ENCODE data around the gene SRGAP2B. TPM values are rescaled to one million over a fixed set of nuclear protein-coding genes. Genes with fewer than 3 reads are reported as not detected.
"Not testable (repeated sequence)": the region's sequence is repeated elsewhere in the genome, so short reads cannot be mapped to it uniquely, and the experiment has no call there.

SRGAP2B gene
- polyA plus RNA-seq, 1 donor (not counting 4 experiments of a cell fraction or from before 2014, with no cell fraction given): 11.0 TPM

GRCh38 chr1:145122344-145123061, 27.4 kb upstream of the SRGAP2B start:
- dilution Hi-C loops (cut with MboI; ENCODE audit: extremely low pct_ligation_motif_present, low sequenced_read_pairs); DNase-seq (ENCODE audit: low read depth, low spot score): not testable (repeated sequence)

DNA sequence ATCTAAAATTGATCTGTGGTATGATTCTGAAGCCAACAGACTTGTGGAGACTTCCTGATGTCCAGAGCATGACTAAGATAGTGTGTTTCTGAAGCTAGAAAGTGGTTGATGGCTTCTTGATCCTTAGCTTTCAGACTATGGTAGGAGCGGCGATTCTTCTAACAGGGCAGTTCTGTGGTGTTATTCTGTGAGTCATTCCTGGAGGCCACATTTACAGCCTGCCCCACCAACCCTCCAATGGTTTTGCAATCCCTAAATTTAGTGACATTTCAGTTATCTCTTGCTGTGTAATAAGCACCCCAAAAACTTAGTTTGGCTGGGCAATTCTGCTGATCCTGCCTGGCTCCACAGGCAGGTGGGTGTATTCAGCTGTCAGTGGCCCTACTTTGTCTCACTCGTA, 24.7 kb upstream of the SRGAP2B start:
- H3K9me3 ChIP-seq (ENCODE audit: control insufficient read depth, low read depth, low read length); H4K20me1 ChIP-seq (ENCODE audit: control insufficient read depth, extremely low read depth, insufficient read depth, low read length); H3K4me3 ChIP-seq (ENCODE audit: control insufficient read depth in 2 of 3, extremely low read depth in 1 of 3, insufficient read depth in 2 of 3, low read depth in 1 of 3, low read length in 3 of 3); H3K4me2 ChIP-seq (ENCODE audit: control insufficient read depth, extremely low read depth, insufficient read depth, low read depth, low read length); DNase-seq (ENCODE audit: low read depth, low spot score); H3K79me2 ChIP-seq (ENCODE audit: control insufficient read depth, insufficient read depth, low read length); FAIRE-seq; H3K27ac ChIP-seq (ENCODE audit: control insufficient read depth, insufficient read depth, low read length); H3K27me3 ChIP-seq (ENCODE audit: control insufficient read depth, extremely low read depth, insufficient read depth, low read length); H2AFZ ChIP-seq (ENCODE audit: control insufficient read depth, low read length); H3K9ac ChIP-seq (ENCODE audit: control insufficient read depth, extremely low read depth, insufficient read depth, low read length); H3K9me1 ChIP-seq (ENCODE audit: control insufficient read depth, extremely low read depth, insufficient read depth, low read length); H3K4me1 ChIP-seq (ENCODE audit: control insufficient read depth, extremely low read depth, insufficient read depth, low read length); H3K36me3 ChIP-seq (ENCODE audit: control insufficient read depth in 2 of 2, extremely low read depth in 1 of 2, insufficient read depth in 2 of 2, low read length in 2 of 2); dilution Hi-C loops (cut with MboI; ENCODE audit: extremely low pct_ligation_motif_present, low sequenced_read_pairs): not testable (repeated sequence)

More at GRCh38 chr1:145122344-145123061, 27.4 kb upstream of the SRGAP2B start:
- not testable (repeated sequence) for H3K4me2 ChIP-seq (ENCODE audit: control insufficient read depth, extremely low read depth, insufficient read depth, low read depth, low read length); H3K27me3 ChIP-seq (ENCODE audit: control insufficient read depth, extremely low read depth, insufficient read depth, low read length); H2AFZ ChIP-seq (ENCODE audit: control insufficient read depth, low read length); H4K20me1 ChIP-seq (ENCODE audit: control insufficient read depth, extremely low read depth, insufficient read depth, low read length); H3K4me3 ChIP-seq (ENCODE audit: control insufficient read depth in 2 of 3, extremely low read depth in 1 of 3, insufficient read depth in 2 of 3, low read depth in 1 of 3, low read length in 3 of 3); H3K4me1 ChIP-seq (ENCODE audit: control insufficient read depth, extremely low read depth, insufficient read depth, low read length); H3K27ac ChIP-seq (ENCODE audit: control insufficient read depth, insufficient read depth, low read length); FAIRE-seq; H3K36me3 ChIP-seq (ENCODE audit: control insufficient read depth in 2 of 2, extremely low read depth in 1 of 2, insufficient read depth in 2 of 2, low read length in 2 of 2); H3K9me1 ChIP-seq (ENCODE audit: control insufficient read depth, extremely low read depth, insufficient read depth, low read length); H3K9ac ChIP-seq (ENCODE audit: control insufficient read depth, extremely low read depth, insufficient read depth, low read length); H3K79me2 ChIP-seq (ENCODE audit: control insufficient read depth, insufficient read depth, low read length); H3K9me3 ChIP-seq (ENCODE audit: control insufficient read depth, low read depth, low read length)

- FAIRE-seq; H3K4me3 ChIP-seq (ENCODE audit: control insufficient read depth in 2 of 3, extremely low read depth in 1 of 3, insufficient read depth in 2 of 3, low read depth in 1 of 3, low read length in 3 of 3); H4K20me1 ChIP-seq (ENCODE audit: control insufficient read depth, extremely low read depth, insufficient read depth, low read length); H3K4me1 ChIP-seq (ENCODE audit: control insufficient read depth, extremely low read depth, insufficient read depth, low read length); H3K9me1 ChIP-seq (ENCODE audit: control insufficient read depth, extremely low read depth, insufficient read depth, low read length); dilution Hi-C loops (cut with MboI; ENCODE audit: extremely low pct_ligation_motif_present, low sequenced_read_pairs); H3K36me3 ChIP-seq (ENCODE audit: control insufficient read depth in 2 of 2, extremely low read depth in 1 of 2, insufficient read depth in 2 of 2, low read length in 2 of 2); DNase-seq (ENCODE audit: low read depth, low spot score); H3K4me2 ChIP-seq (ENCODE audit: control insufficient read depth, extremely low read depth, insufficient read depth, low read depth, low read length); H3K79me2 ChIP-seq (ENCODE audit: control insufficient read depth, insufficient read depth, low read length); H2AFZ ChIP-seq (ENCODE audit: control insufficient read depth, low read length); H3K27ac ChIP-seq (ENCODE audit: control insufficient read depth, insufficient read depth, low read length); H3K27me3 ChIP-seq (ENCODE audit: control insufficient read depth, extremely low read depth, insufficient read depth, low read length); H3K9me3 ChIP-seq (ENCODE audit: control insufficient read depth, low read depth, low read length); H3K9ac ChIP-seq (ENCODE audit: control insufficient read depth, extremely low read depth, insufficient read depth, low read length): not testable (repeated sequence)
Measured at GRCh38 chr1:145115587-145116493, 20.7 kb upstream of the SRGAP2B start.

DNA sequence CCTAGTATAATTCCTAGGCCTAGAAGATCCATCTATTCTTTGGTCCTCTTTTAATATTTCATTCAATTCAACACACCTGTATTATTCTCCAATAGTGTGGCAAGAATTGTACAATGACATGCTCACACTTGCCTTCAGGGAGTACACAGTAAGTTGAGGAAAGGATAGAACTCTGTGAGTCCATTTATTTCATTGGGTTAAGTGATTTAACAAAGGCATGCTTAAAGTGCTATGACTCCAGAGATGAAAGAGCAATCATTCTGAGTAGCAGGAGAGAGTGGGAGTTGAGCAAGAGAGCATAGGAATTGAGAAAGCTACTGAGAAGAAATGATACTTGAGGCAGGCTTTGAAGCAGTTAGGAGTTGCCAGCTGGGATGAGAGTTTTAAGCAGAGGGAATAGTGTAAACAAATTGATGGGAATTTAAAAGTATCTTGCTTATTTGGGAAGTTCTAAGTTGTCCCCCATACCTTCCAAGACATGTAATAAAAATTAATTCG, 19.5 kb upstream of the SRGAP2B start:
- H3K9me3 ChIP-seq (ENCODE audit: control insufficient read depth, low read depth, low read length); DNase-seq (ENCODE audit: low read depth, low spot score); H3K36me3 ChIP-seq (ENCODE audit: control insufficient read depth in 2 of 2, extremely low read depth in 1 of 2, insufficient read depth in 2 of 2, low read length in 2 of 2); H3K27ac ChIP-seq (ENCODE audit: control insufficient read depth, insufficient read depth, low read length); H3K9me1 ChIP-seq (ENCODE audit: control insufficient read depth, extremely low read depth, insufficient read depth, low read length); H4K20me1 ChIP-seq (ENCODE audit: control insufficient read depth, extremely low read depth, insufficient read depth, low read length); dilution Hi-C loops (cut with MboI; ENCODE audit: extremely low pct_ligation_motif_present, low sequenced_read_pairs); H3K4me3 ChIP-seq (ENCODE audit: control insufficient read depth in 2 of 3, extremely low read depth in 1 of 3, insufficient read depth in 2 of 3, low read depth in 1 of 3, low read length in 3 of 3); FAIRE-seq; H3K79me2 ChIP-seq (ENCODE audit: control insufficient read depth, insufficient read depth, low read length); H3K9ac ChIP-seq (ENCODE audit: control insufficient read depth, extremely low read depth, insufficient read depth, low read length); H3K4me1 ChIP-seq (ENCODE audit: control insufficient read depth, extremely low read depth, insufficient read depth, low read length); H3K4me2 ChIP-seq (ENCODE audit: control insufficient read depth, extremely low read depth, insufficient read depth, low read depth, low read length); H2AFZ ChIP-seq (ENCODE audit: control insufficient read depth, low read length); H3K27me3 ChIP-seq (ENCODE audit: control insufficient read depth, extremely low read depth, insufficient read depth, low read length): not testable (repeated sequence)
